ENCODE data around the gene PDILT.

GRCh38 chr16:20364051-20364450 lies 40.5 kb downstream of the PDILT start:
- TF ChIP-seq, protein P1, sequence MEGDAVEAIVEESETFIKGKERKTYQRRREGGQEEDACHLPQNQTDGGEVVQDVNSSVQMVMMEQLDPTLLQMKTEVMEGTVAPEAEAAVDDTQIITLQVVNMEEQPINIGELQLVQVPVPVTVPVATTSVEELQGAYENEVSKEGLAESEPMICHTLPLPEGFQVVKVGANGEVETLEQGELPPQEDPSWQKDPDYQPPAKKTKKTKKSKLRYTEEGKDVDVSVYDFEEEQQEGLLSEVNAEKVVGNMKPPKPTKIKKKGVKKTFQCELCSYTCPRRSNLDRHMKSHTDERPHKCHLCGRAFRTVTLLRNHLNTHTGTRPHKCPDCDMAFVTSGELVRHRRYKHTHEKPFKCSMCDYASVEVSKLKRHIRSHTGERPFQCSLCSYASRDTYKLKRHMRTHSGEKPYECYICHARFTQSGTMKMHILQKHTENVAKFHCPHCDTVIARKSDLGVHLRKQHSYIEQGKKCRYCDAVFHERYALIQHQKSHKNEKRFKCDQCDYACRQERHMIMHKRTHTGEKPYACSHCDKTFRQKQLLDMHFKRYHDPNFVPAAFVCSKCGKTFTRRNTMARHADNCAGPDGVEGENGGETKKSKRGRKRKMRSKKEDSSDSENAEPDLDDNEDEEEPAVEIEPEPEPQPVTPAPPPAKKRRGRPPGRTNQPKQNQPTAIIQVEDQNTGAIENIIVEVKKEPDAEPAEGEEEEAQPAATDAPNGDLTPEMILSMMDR (IDR thresholded peaks at IDR 0.05): no peak
- TF ChIP-seq POLR2A (IDR thresholded peaks at IDR 0.05): no peak
- no peak for TF ChIP-seq POLR2AphosphoS5 (IDR thresholded peaks at IDR 0.05; ENCODE audit: insufficient read depth in 1 of 2, low read depth in 1 of 2)
